Osteocyte (in vitro differentiated cells): Measurements from ENCODE around the gene NUDT6. TPM values are rescaled to one million over a fixed set of nuclear protein-coding genes. Genes with fewer than 3 reads are reported as not detected.

Experiments used
- DNase-seq: peaks from one replicate; pipeline ENCODE4 v3.0.0; 2021; ENCODE audit warnings: mixed read lengths; ENCODE audit not compliant: unreplicated experiment; ENCODE audit errors: extremely low spot score
- H3K27ac Mint-ChIP-seq: one replicate; pipeline ENCODE4 v1.8.0; 2021; ENCODE audit warnings: mild to moderate bottlenecking, mixed read lengths; ENCODE audit not compliant: unreplicated experiment
- H3K27me3 Mint-ChIP-seq: one replicate; pipeline ENCODE4 v1.8.0; 2021; ENCODE audit warnings: mixed read lengths; ENCODE audit not compliant: unreplicated experiment
- H3K36me3 Mint-ChIP-seq: one replicate; pipeline ENCODE4 v1.8.0; 2021; ENCODE audit warnings: mixed read lengths; ENCODE audit not compliant: unreplicated experiment
- H3K4me1 Mint-ChIP-seq: one replicate; pipeline ENCODE4 v1.8.0; 2021; ENCODE audit warnings: mixed read lengths; ENCODE audit not compliant: unreplicated experiment
- H3K4me3 Mint-ChIP-seq: one replicate; pipeline ENCODE4 v1.8.0; 2021; ENCODE audit warnings: mild to moderate bottlenecking, moderate library complexity, mixed read lengths; ENCODE audit not compliant: unreplicated experiment
- H3K9me3 Mint-ChIP-seq: one replicate; pipeline ENCODE4 v1.8.0; 2021; ENCODE audit warnings: mixed read lengths; ENCODE audit not compliant: unreplicated experiment
- total RNA-seq: library from RNA; stranded (reverse); gene quantifications from 2 replicates; pipeline ENCODE4 v1.2.1, GENCODE V29; 2021
- TF ChIP-seq, protein P1 (sequence below): fragments of 200-600 bp; sonication (generic); IDR thresholded peaks from 2 replicates; pipeline ENCODE4 v1.5.0; 2021; ENCODE audit warnings: antibody characterized with exemption, mild to moderate bottlenecking, moderate library complexity

NUDT6 gene
- total RNA-seq, 1 donor from 2014 or later, result 4.8 TPM

DNA sequence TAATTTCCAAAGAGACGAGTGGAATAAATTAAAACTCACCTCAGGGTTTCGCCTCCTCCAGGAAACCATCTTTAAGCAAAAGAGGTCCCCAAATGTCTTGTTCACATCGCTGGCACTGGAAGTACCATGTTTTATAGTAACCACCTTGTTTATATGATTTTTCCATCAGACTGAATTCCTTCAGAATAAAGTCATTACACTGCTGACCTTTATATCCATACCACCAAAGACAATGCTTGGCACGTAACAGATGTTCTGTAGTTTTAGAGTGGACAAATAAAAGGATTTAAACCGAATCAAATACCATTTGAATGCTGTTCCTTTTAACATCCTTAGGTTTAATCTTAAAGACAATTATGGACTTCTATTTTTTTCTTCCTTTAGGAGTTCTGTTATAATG lies 4.7 kb downstream of the NUDT6 start:
- H3K27me3 Mint-ChIP-seq, result no peaks in the 10 kb centered on the region
- H3K36me3 Mint-ChIP-seq, result no peaks in the 10 kb centered on the region
- no peak for DNase-seq
- TF ChIP-seq, protein P1, sequence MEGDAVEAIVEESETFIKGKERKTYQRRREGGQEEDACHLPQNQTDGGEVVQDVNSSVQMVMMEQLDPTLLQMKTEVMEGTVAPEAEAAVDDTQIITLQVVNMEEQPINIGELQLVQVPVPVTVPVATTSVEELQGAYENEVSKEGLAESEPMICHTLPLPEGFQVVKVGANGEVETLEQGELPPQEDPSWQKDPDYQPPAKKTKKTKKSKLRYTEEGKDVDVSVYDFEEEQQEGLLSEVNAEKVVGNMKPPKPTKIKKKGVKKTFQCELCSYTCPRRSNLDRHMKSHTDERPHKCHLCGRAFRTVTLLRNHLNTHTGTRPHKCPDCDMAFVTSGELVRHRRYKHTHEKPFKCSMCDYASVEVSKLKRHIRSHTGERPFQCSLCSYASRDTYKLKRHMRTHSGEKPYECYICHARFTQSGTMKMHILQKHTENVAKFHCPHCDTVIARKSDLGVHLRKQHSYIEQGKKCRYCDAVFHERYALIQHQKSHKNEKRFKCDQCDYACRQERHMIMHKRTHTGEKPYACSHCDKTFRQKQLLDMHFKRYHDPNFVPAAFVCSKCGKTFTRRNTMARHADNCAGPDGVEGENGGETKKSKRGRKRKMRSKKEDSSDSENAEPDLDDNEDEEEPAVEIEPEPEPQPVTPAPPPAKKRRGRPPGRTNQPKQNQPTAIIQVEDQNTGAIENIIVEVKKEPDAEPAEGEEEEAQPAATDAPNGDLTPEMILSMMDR, result no peak
- no peaks in the 10 kb centered on the region for H3K9me3 Mint-ChIP-seq
- no peak overlapping the region for H3K4me3 Mint-ChIP-seq
- H3K27ac Mint-ChIP-seq, result no peak overlapping the region
- H3K4me1 Mint-ChIP-seq, result peaks cover 37% of the 10 kb centered on the region

DNA sequence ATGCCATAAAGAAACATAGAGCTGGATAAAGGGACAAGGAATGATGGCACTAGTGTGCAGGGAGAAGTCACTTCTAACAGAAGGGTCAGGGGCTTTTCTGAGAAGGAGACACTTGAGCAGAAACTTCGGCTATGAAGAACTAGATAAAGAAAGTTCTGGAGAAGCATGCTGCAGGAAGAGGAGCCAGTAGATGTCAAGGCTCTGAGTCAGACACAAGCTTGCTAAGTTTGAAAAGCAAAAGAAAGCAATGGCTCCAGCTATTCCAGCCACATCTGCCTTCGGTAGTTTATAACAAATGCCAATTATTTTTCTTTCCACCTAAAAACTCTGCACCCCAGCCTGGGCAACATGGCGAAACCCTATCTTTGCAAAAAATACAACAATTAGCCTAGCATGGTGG lies 7.5 kb downstream of the NUDT6 start:
- peaks cover 8% of the 10 kb centered on the region for H3K36me3 Mint-ChIP-seq
- DNase-seq, result no peak
- H3K4me1 Mint-ChIP-seq, result peaks cover 39% of the 10 kb centered on the region
- H3K27me3 Mint-ChIP-seq, result no peaks in the 10 kb centered on the region
- H3K4me3 Mint-ChIP-seq, result no peak overlapping the region
- TF ChIP-seq, protein P1, result no peak
- H3K9me3 Mint-ChIP-seq, result no peaks in the 10 kb centered on the region
- no peak overlapping the region for H3K27ac Mint-ChIP-seq

DNA sequence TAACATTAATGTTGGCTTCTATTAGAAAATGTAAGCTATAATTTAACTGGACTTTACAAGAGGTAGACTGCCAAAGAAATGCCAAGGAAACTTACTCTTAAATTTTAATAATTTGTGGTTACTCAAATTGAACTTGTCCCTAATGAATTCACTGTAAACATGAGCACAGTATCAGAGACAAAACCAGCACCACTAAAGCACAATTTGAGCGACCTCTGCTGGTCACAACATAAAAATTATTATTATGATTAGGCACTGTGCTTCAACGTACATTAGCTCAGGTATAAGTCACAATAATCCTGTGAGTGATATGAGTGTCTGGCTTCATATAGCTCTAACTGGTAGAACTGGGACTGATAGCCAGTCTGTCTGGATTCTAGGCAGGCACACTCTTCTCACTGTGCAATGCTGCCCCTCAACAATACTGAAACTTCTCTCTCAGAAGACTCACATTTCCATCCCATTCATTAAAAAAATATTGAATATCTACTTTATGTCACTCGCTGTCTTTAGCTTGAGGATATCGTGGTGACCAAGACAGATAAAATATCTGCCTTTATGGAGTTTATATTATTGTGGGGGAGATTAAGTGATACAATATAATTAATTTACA lies 8.0 kb downstream of the NUDT6 start:
- Mint-ChIP-seq H3K27me3 (no peaks in the 10 kb centered on the region), H3K36me3 (peaks cover 8% of the 10 kb centered on the region), H3K9me3 (no peaks in the 10 kb centered on the region), H3K27ac (no peak overlapping the region), H3K4me3 (no peak overlapping the region), H3K4me1 (peaks cover 39% of the 10 kb centered on the region)
- no peak for DNase-seq
- TF ChIP-seq, protein P1, result peak; percentile 67

DNA sequence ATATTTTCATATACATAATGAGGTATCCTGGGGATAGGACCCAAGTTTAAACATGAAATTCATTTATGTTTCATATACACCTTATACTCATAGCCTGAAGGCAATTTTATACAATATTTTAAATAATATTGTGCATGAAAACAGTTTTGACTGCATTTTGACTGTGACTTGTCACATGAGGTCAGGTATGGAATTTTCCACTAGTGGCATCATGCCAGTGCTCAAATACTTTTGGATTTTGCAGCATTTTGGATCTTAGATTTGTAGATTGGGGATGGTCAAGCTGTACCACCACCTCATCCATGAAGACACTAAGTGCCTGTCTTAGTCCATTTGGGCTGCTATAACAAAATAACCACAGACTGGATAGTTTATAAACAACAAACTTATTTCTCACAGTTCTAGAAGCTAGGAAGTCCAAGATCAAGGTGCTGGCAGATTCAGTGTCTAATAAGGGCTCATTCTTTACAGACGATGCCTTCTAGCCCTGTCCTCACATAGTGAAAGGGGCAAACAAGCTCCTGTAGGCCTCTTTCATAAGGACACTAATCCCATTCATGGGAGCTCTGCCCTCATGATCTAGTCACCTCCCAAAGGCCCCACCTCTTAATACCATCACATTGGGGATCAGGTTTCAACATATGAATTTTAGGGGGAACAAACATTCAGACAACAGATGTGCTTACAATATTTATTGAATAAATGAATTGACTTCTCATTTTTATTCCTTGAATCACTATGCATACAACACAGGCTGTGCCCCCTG lies 9.4 kb downstream of the NUDT6 start:
- TF ChIP-seq, protein P1, result no peak
- Mint-ChIP-seq H3K4me3 (no peak overlapping the region), H3K4me1 (peaks cover 41% of the 10 kb centered on the region), H3K27me3 (no peaks in the 10 kb centered on the region), H3K36me3 (peaks cover 10% of the 10 kb centered on the region), H3K27ac (no peak overlapping the region), H3K9me3 (no peaks in the 10 kb centered on the region)
- no peak for DNase-seq

DNA sequence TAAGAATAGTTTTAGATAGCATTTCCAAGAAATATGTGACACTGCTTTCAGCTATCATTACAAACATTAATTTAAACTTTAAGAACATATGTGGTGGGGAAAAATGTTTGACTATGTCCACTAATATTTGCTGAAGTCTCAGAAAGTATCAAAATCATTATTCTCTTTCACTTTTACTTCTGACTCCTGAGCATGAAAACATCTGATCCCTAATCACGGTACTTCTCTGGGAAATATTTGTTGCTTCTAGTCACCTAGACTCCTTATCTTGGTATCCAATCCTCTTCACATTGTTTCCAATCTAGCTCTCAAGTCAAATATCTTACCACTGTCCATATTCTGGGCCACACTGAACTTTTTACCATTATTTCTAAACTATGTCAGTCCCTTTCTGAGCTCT lies 10.8 kb downstream of the NUDT6 start:
- H3K36me3 Mint-ChIP-seq, result peaks cover 10% of the 10 kb centered on the region
- TF ChIP-seq, protein P1, result no peak
- no peak overlapping the region for H3K27ac Mint-ChIP-seq
- no peaks in the 10 kb centered on the region for H3K9me3 Mint-ChIP-seq
- no peak overlapping the region for H3K4me3 Mint-ChIP-seq
- H3K27me3 Mint-ChIP-seq, result no peaks in the 10 kb centered on the region
- peaks cover 38% of the 10 kb centered on the region for H3K4me1 Mint-ChIP-seq
- DNase-seq, result no peak
